Measurements from ENCODE around the gene ADGRB2.

Gene ADGRB2

DNA sequence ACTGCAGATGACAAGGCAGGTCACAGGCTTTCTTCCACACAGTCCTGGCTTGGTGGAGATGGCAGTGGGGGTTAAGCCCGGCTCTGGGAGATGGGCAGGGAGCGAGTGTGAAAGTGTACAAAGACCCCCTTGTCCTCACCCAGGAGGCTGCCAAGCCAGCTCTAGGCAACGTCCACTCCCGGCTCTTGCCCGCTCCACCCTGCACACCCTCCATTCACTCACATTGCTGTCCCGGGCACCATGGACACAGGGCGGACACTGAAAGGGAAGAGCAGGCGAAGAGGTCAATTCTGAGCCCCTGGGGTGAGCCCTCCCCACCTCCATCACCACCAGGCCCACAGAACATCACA is 69.2 kb downstream of the ADGRB2 start:
- H3K4me1 ChIP-seq (ENCODE audit: control insufficient read depth in 1 of 2, insufficient read depth in 2 of 2, low read length in 2 of 2): peaks cover 0 to under 1% of the 10 kb centered on the region in 2 donors
- no peaks in the 10 kb centered on the region for H3K27me3 ChIP-seq (ENCODE audit: control insufficient read depth in 1 of 2, insufficient read depth in 2 of 2, low read length in 2 of 2)
- H3K4me3 ChIP-seq (ENCODE audit: low read depth in 1 of 2, low read length in 2 of 2): no peak overlapping the region
- peaks cover 0 to 4% of the 10 kb centered on the region in 2 donors for H3K36me3 ChIP-seq (ENCODE audit: control insufficient read depth in 1 of 2, insufficient read depth in 2 of 2, low read length in 2 of 2)
- H3K9me3 ChIP-seq (ENCODE audit: control insufficient read depth in 1 of 2, low read length in 2 of 2): no peaks in the 10 kb centered on the region
- no peak overlapping the region for H3K27ac ChIP-seq (ENCODE audit: low read depth, low read length)
- H3K9ac ChIP-seq (ENCODE audit: low read depth in 1 of 2, low read length in 2 of 2): no peak overlapping the region

DNA sequence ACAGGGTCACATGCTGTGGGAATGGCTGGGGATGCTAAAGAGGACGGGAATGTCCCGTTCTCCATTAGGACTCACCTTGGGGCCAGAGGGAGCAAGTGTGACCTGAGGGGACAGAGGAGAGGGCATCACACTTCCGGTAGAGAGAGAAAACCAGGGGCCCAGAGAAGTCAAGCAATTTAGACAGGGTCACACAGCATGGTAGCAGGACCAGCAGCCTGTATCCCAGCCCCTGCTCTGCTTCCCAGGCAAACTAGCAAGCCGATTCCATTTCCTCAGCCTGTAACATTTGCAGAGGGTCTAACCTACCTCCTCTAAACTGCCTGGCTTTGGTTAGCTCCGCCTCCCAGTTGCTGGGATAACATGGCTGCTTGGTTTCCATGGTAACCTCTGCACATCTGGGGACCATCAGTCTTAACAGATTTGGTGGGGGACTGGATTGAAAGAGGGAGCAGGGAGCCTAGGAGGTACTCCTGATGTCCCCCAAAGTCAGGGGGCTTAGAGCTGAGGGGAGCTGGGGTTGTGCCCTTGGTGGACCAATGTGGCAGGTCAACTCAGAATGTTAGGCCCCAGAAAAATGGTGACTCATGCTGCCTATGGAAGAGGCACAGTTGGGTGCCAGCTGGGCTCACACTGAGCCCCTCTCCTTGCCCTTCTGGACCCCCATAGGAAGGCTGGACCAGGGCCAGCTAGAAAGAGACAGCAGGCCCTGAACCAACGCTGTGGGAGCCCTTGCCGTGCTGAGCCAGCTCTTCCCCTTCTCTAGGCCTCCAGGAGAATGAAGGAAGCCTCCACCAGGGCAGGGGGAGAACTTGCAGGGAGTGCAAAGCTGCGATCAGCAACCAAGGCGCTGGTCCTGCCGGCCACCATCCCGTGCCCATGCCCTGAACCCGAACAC is 69.8 kb downstream of the ADGRB2 start:
- H3K36me3 ChIP-seq (ENCODE audit: control insufficient read depth in 1 of 2, insufficient read depth in 2 of 2, low read length in 2 of 2): peaks cover 0 to 4% of the 10 kb centered on the region in 2 donors
- H3K9ac ChIP-seq (ENCODE audit: low read depth in 1 of 2, low read length in 2 of 2): no peak overlapping the region
- no peak overlapping the region for H3K27ac ChIP-seq (ENCODE audit: low read depth, low read length)
- no peaks in the 10 kb centered on the region for H3K9me3 ChIP-seq (ENCODE audit: control insufficient read depth in 1 of 2, low read length in 2 of 2)
- no peaks in the 10 kb centered on the region for H3K4me1 ChIP-seq (ENCODE audit: control insufficient read depth in 1 of 2, insufficient read depth in 2 of 2, low read length in 2 of 2)
- no peaks in the 10 kb centered on the region for H3K27me3 ChIP-seq (ENCODE audit: control insufficient read depth in 1 of 2, insufficient read depth in 2 of 2, low read length in 2 of 2)
- no peak overlapping the region for H3K4me3 ChIP-seq (ENCODE audit: low read depth in 1 of 2, low read length in 2 of 2)

DNA sequence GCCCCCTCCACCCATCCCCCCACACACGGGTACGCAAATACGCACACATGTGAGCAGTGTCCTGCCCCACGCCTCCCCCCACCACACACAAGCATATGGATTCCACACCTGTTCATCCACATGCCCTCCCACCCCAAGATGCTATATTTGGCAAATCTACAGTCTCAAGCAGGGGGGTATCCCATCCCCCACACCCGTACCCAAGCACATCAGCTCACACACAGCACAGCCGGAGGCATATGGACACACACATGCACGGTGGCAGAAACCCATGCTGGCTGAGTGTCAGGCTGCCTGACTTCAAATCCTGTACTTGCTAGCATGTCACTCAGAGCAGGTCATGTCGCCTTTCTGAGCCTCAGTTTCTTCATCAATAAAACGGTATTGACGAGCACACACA is 70.9 kb downstream of the ADGRB2 start:
- Histone ChIP-seq H3K9me3 (ENCODE audit: control insufficient read depth in 1 of 2, low read length in 2 of 2) (no peaks in the 10 kb centered on the region), H3K4me3 (ENCODE audit: low read depth in 1 of 2, low read length in 2 of 2) (no peak overlapping the region), H3K4me1 (ENCODE audit: control insufficient read depth in 1 of 2, insufficient read depth in 2 of 2, low read length in 2 of 2) (peaks cover 0 to 3% of the 10 kb centered on the region in 2 donors), H3K27me3 (ENCODE audit: control insufficient read depth in 1 of 2, insufficient read depth in 2 of 2, low read length in 2 of 2) (no peaks in the 10 kb centered on the region), H3K9ac (ENCODE audit: low read depth in 1 of 2, low read length in 2 of 2) (no peak overlapping the region), H3K27ac (ENCODE audit: low read depth, low read length) (no peak overlapping the region), H3K36me3 (ENCODE audit: control insufficient read depth in 1 of 2, insufficient read depth in 2 of 2, low read length in 2 of 2) (peaks cover 0 to 4% of the 10 kb centered on the region in 2 donors)

DNA sequence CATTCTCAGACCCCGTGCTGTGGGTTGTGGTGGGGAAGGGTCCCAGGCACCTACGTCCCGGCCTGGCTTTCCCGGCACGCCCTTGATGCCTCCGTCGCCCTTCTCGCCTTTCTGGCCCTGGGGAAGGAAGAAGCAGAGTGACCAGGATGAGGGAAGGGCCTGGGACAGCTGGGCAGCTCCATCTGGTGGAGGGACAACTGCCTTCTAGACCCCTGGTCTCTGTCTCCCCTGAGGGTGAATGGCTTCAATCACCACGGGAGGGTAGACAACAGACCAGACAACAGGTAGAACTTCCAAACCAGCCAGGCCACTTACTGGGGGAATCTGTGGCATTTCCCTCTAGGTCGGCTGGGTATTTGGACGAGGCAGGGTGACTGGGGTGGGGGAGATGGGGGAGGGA is 72.2 kb downstream of the ADGRB2 start:
- Histone ChIP-seq H3K36me3 (ENCODE audit: control insufficient read depth in 1 of 2, insufficient read depth in 2 of 2, low read length in 2 of 2) (peaks cover 0 to 4% of the 10 kb centered on the region in 2 donors), H3K4me3 (ENCODE audit: low read depth in 1 of 2, low read length in 2 of 2) (no peak overlapping the region), H3K9me3 (ENCODE audit: control insufficient read depth in 1 of 2, low read length in 2 of 2) (no peaks in the 10 kb centered on the region), H3K9ac (ENCODE audit: low read depth in 1 of 2, low read length in 2 of 2) (no peak overlapping the region), H3K27ac (ENCODE audit: low read depth, low read length) (no peak overlapping the region), H3K4me1 (ENCODE audit: control insufficient read depth in 1 of 2, insufficient read depth in 2 of 2, low read length in 2 of 2) (peaks cover 0 to 3% of the 10 kb centered on the region in 2 donors), H3K27me3 (ENCODE audit: control insufficient read depth in 1 of 2, insufficient read depth in 2 of 2, low read length in 2 of 2) (no peaks in the 10 kb centered on the region)

DNA sequence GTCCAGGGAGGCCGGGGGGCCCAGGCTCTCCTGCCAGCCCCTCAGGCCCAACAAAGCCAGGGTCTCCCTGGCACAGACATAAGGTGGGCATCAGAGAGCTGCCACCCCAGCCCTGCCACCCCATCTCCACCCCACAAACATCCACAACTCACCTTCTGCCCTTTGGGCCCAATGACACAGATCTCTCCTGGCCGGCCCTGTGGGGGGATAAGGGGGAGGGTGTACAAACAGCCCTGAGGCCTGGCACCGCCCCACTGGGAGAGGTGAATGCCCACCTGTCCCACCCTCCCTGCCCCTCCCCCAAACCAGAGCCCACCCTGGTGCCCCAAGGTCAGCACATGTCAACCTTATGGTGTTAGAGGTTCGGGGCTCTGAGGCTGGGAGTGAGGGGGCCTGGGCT is 72.7 kb downstream of the ADGRB2 start:
- Histone ChIP-seq H3K9ac (ENCODE audit: low read depth in 1 of 2, low read length in 2 of 2) (no peak overlapping the region), H3K4me3 (ENCODE audit: low read depth in 1 of 2, low read length in 2 of 2) (no peak overlapping the region), H3K36me3 (ENCODE audit: control insufficient read depth in 1 of 2, insufficient read depth in 2 of 2, low read length in 2 of 2) (peaks cover 0 to 4% of the 10 kb centered on the region in 2 donors), H3K4me1 (ENCODE audit: control insufficient read depth in 1 of 2, insufficient read depth in 2 of 2, low read length in 2 of 2) (peaks cover 0 to 3% of the 10 kb centered on the region in 2 donors), H3K9me3 (ENCODE audit: control insufficient read depth in 1 of 2, low read length in 2 of 2) (no peaks in the 10 kb centered on the region), H3K27ac (ENCODE audit: low read depth, low read length) (no peak overlapping the region), H3K27me3 (ENCODE audit: control insufficient read depth in 1 of 2, insufficient read depth in 2 of 2, low read length in 2 of 2) (no peaks in the 10 kb centered on the region)

DNA sequence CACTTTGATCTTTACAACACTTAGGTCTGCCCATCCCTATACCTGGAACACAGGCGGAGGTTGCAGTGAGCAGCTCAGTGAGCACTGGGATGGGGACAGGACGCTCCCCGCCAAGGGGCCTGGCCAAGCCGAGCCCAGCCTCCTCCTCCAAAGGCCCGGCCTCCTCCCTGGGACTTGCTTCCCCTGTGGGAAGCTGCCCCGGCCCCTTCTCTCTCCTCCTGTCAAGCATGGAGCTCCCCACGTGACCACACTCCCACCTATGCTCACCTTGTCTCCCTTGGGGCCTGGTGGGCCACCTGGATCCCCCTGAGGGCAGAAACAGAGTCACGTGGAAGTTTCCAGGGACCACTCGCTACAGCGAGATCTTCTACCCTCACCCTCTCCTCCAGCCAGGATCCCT is 73.2 kb downstream of the ADGRB2 start:
- H3K36me3 ChIP-seq (ENCODE audit: control insufficient read depth in 1 of 2, insufficient read depth in 2 of 2, low read length in 2 of 2): peaks cover 0 to 4% of the 10 kb centered on the region in 2 donors
- H3K27ac ChIP-seq (ENCODE audit: low read depth, low read length): no peak overlapping the region
- H3K27me3 ChIP-seq (ENCODE audit: control insufficient read depth in 1 of 2, insufficient read depth in 2 of 2, low read length in 2 of 2): no peaks in the 10 kb centered on the region
- H3K9me3 ChIP-seq (ENCODE audit: control insufficient read depth in 1 of 2, low read length in 2 of 2): no peaks in the 10 kb centered on the region
- H3K4me1 ChIP-seq (ENCODE audit: control insufficient read depth in 1 of 2, insufficient read depth in 2 of 2, low read length in 2 of 2): peaks cover 0 to 3% of the 10 kb centered on the region in 2 donors
- H3K4me3 ChIP-seq (ENCODE audit: low read depth in 1 of 2, low read length in 2 of 2): no peak overlapping the region
- H3K9ac ChIP-seq (ENCODE audit: low read depth in 1 of 2, low read length in 2 of 2): no peak overlapping the region

DNA sequence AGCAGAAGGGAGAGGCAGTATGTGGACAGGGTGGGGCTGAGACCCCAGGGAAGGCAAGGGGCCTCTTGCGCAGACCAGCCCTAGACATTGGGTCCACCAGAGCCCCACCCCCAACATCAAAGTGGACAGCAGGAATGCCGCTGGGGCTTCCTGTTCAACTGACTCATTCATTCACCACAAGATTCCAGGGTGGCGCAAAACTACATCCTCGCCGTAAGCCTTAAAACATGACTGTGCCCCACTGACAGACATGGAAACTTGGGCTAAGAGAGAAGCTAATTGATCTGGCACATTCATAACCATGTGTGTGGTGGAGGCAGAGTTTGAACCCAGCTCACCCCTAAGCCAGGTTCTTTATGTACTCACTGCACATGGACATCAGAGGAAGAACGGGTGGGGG is 74.3 kb downstream of the ADGRB2 start:
- H3K36me3 ChIP-seq (ENCODE audit: control insufficient read depth in 1 of 2, insufficient read depth in 2 of 2, low read length in 2 of 2): peaks cover 0 to 3% of the 10 kb centered on the region in 2 donors

DNA sequence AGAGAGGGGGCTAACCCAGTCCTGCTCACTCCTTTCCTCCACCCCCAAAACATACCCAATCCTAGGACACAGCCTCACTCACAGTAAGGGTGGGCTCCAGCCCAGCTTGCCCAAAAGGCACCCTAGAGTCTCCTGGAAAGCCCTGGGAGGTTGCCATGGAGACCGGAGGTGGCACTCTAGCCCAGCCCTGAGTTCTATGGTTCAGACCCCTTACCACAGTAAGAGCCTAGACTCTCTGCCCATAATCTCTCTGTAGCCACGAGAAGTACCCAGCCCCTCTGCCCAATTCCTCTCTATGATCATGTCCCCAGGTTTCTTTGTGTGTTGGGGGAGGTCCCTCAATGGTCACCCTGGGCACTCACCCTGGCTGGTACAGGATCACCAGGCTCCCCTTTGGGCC is 74.8 kb downstream of the ADGRB2 start:
- Histone ChIP-seq H3K4me1 (ENCODE audit: control insufficient read depth in 1 of 2, insufficient read depth in 2 of 2, low read length in 2 of 2) (peaks cover 0 to 3% of the 10 kb centered on the region in 2 donors), H3K27me3 (ENCODE audit: control insufficient read depth in 1 of 2, insufficient read depth in 2 of 2, low read length in 2 of 2) (no peaks in the 10 kb centered on the region), H3K27ac (ENCODE audit: low read depth, low read length) (no peak overlapping the region), H3K9me3 (ENCODE audit: control insufficient read depth in 1 of 2, low read length in 2 of 2) (no peaks in the 10 kb centered on the region), H3K4me3 (ENCODE audit: low read depth in 1 of 2, low read length in 2 of 2) (no peak overlapping the region), H3K9ac (ENCODE audit: low read depth in 1 of 2, low read length in 2 of 2) (no peak overlapping the region), H3K36me3 (ENCODE audit: control insufficient read depth in 1 of 2, insufficient read depth in 2 of 2, low read length in 2 of 2) (no peaks in the 10 kb centered on the region)

More for the DNA sequence above, 74.3 kb downstream of the ADGRB2 start:
- Histone ChIP-seq H3K4me3 (ENCODE audit: low read depth in 1 of 2, low read length in 2 of 2) (no peak overlapping the region), H3K4me1 (ENCODE audit: control insufficient read depth in 1 of 2, insufficient read depth in 2 of 2, low read length in 2 of 2) (peaks cover 0 to 3% of the 10 kb centered on the region in 2 donors), H3K27ac (ENCODE audit: low read depth, low read length) (no peak overlapping the region), H3K9me3 (ENCODE audit: control insufficient read depth in 1 of 2, low read length in 2 of 2) (no peaks in the 10 kb centered on the region), H3K9ac (ENCODE audit: low read depth in 1 of 2, low read length in 2 of 2) (no peak overlapping the region), H3K27me3 (ENCODE audit: control insufficient read depth in 1 of 2, insufficient read depth in 2 of 2, low read length in 2 of 2) (no peaks in the 10 kb centered on the region)

DNA sequence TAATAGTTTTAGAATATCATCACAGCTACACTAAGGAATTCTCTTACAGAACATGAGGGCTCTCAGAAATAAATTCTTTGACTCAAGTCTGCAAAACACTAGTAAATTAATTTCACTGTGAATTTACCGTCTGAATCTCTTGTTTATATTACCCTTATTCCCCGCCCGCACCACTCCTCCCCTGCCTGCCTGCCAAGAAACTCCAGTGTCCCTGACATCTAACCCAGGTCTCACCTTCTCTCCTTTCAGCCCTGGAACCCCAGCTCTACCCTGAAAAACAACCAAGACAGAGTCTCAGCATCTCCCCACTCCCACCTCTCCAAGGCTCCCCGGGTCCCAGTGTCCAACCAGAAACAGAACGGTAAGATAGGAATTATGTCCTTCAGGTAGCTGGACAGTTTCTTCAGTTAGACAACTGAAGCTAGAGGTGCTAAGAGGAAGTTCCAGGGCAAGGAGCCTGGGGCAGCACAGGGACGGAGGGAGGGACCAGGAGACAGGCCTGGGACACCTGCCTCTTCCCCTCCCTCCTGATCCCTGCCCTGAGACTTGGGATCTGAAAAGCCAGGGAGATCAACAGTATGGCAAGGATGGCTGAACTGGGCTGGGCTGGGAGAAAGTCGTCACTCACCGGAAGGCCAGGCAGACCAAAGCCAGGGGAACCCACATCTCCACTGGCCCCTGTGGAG is 75.8 kb downstream of the ADGRB2 start:
- Histone ChIP-seq H3K9ac (ENCODE audit: low read depth in 1 of 2, low read length in 2 of 2) (no peak overlapping the region), H3K4me1 (ENCODE audit: control insufficient read depth in 1 of 2, insufficient read depth in 2 of 2, low read length in 2 of 2) (peaks cover 0 to 3% of the 10 kb centered on the region in 2 donors), H3K27ac (ENCODE audit: low read depth, low read length) (no peak overlapping the region), H3K27me3 (ENCODE audit: control insufficient read depth in 1 of 2, insufficient read depth in 2 of 2, low read length in 2 of 2) (no peaks in the 10 kb centered on the region), H3K9me3 (ENCODE audit: control insufficient read depth in 1 of 2, low read length in 2 of 2) (no peaks in the 10 kb centered on the region), H3K36me3 (ENCODE audit: control insufficient read depth in 1 of 2, insufficient read depth in 2 of 2, low read length in 2 of 2) (no peaks in the 10 kb centered on the region), H3K4me3 (ENCODE audit: low read depth in 1 of 2, low read length in 2 of 2) (no peak overlapping the region)

DNA sequence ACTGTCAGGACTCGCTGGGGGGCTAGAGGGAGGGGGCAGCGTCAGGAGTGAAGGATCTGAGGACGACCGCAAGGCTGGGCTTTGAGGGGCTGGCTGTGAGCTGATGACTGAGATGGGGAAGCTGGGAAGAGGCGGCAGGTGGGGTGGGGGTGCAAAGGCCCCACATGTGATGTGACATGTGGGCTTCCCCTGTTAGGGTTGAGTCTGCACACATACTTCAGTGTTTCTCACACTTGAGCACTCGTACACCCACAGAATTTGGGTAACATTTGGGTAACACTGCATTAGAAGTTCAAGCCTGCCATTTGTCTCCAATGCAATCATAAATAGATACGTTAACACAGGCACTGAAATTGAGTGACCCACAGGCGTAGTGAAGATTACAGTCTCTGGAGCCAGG is 76.5 kb downstream of the ADGRB2 start:
- H3K4me1 ChIP-seq (ENCODE audit: control insufficient read depth in 1 of 2, insufficient read depth in 2 of 2, low read length in 2 of 2): peaks cover 3 to 4% of the 10 kb centered on the region in 2 donors
- H3K36me3 ChIP-seq (ENCODE audit: control insufficient read depth in 1 of 2, insufficient read depth in 2 of 2, low read length in 2 of 2): no peaks in the 10 kb centered on the region
- H3K27ac ChIP-seq (ENCODE audit: low read depth, low read length): no peak overlapping the region

More for the DNA sequence above, 76.5 kb downstream of the ADGRB2 start:
- Histone ChIP-seq H3K9ac (ENCODE audit: low read depth in 1 of 2, low read length in 2 of 2) (no peak overlapping the region), H3K27me3 (ENCODE audit: control insufficient read depth in 1 of 2, insufficient read depth in 2 of 2, low read length in 2 of 2) (no peaks in the 10 kb centered on the region), H3K9me3 (ENCODE audit: control insufficient read depth in 1 of 2, low read length in 2 of 2) (no peaks in the 10 kb centered on the region), H3K4me3 (ENCODE audit: low read depth in 1 of 2, low read length in 2 of 2) (no peak overlapping the region)

Data from duodenal mucosa (tissue), 2 donors.